ENCODE data around the gene COMT. TPM values are rescaled to one million over a fixed set of nuclear protein-coding genes. Genes with fewer than 3 reads are reported as not detected.

Gene COMT
- total and polyA plus RNA-seq, 9 of the 15 experiments (the other 6 are each of a cell fraction or from before 2014, with no cell fraction given) = 12.5 to 351 (median 155) TPM

DNA sequence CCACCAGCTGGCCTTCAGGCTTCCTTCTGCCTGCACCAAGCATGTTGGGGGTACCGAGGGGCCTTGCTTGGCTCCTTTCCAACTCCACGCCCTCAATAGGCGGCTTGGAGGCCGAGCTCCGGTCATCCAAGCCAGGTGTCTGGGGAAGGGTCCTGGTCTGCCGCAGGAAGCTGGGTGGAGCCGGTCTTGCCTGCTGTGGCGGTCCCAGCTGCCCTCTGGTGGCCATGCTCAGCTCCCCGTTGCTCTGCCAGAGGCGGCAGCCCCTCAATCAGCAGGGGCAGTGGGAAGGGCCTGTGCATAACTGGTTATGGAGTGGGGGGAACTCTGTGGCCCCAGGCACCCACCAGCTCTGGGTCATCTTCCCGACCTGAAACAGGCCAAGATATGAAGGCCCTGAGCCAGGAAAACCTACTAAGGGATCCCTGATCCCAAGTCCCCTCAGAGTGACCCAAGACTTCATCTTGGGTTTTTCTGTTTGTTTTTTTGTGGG lies 71.9 kb downstream of the COMT start (continued):
- TF ChIP-seq SMAD1 (IDR thresholded peaks at IDR 0.05; ENCODE audit: low read depth, low read length, partially characterized antibody) (peak; percentile 63), E2F3 (CRISPR knock-in tag; IDR thresholded peaks at IDR 0.05) (peak; percentile 57; the same call in 1 of the 2 replicates), TBL1XR1 (IDR thresholded peaks at IDR 0.05; ENCODE audit: low read length in 2 of 2) (0 out of 4 replicates have a peak, but pooled peaks have one; percentile 42 to 75), GTF2E2 (tag; IDR thresholded peaks at IDR 0.05) (no peak)

DNA sequence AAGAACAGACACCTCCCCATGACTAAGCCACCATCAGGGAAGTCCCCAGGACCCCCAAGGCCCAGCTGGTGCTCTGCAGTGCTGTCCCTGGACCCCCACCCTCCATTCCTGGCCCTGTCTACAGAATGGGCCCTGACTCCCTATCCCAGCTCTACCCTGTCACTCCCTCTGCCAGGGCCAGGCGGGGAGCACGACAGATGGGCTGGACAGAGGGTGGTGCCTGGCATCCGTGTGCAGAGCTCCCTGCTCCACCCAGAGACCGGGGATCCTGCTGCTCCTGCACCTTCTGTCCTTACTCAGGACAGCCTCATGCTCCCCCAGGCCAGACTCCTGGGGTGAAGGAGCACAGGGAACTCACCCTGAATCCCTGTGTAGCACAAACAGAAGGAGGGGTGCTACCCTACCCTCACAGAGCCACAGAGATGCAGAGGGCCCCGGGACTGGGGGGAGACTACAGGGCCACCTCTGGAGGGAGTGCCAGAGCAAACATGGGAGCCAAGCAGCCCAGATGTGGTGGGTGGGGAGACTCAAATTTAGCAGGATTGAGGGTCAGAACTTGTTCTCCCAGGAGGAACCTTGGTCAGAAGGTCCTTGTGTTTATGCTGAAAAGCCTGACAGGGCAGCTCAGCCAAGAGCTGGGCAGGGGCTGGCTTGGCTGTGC lies 73.1 kb downstream of the COMT start:
- Histone ChIP-seq H3K79me2 (ENCODE audit: control insufficient read depth, insufficient read depth, low read length) (peaks cover 43% of the 10 kb centered on the region), H3K4me3 (no peak overlapping the region), H3K27ac (ENCODE audit: extremely low read depth, low read depth, low read length) (no peak overlapping the region), H3K9ac (ENCODE audit: insufficient read depth in 1 of 2, low read depth in 2 of 2, low read length in 2 of 2) (peak overlapping the region in 1 of 2 experiments; percentile 87; a peak in 2 of 4 replicates), H3K9me3 (replicated peaks; ENCODE audit: control insufficient read depth, insufficient read depth, low read depth, low read length) (no peaks in the 10 kb centered on the region), H3K36me3 (ENCODE audit: control insufficient read depth, insufficient read depth, low read length) (peaks cover 13% of the 10 kb centered on the region; the same call in 2 of the 3 replicates), H3K4me2 (ENCODE audit: insufficient read depth, low read length) (peak overlapping the region; percentile 85; the same call in 1 of the 2 replicates), H2AFZ (ENCODE audit: low read depth, low read length) (no peak overlapping the region), H3K27me3 (ENCODE audit: control insufficient read depth in 2 of 2, insufficient read depth in 2 of 2, low read length in 2 of 2) (peaks cover 0 to 8% of the 10 kb centered on the region in 2 experiments; a peak in 2 of 5 replicates), H3K9me1 (ENCODE audit: control insufficient read depth, insufficient read depth, low read length) (peaks cover 29% of the 10 kb centered on the region), H3K4me1 (replicated peaks in 1 of 2; ENCODE audit: control insufficient read depth in 2 of 2, insufficient read depth in 2 of 2, low read length in 2 of 2) (peaks cover 52 to 78% of the 10 kb centered on the region in 2 experiments), H4K20me1 (replicated peaks; ENCODE audit: control insufficient read depth, insufficient read depth, low read length) (peaks cover 6% of the 10 kb centered on the region; the same call in 1 of the 2 replicates)
- no TSS peak for BruUV-seq (replicated peaks)
- FAIRE-seq (no peak), ATAC-seq (no peak), DNase-seq (ENCODE audit: extremely low read depth in 1 of 4, low spot score in 3 of 4) (no peak)
- POLR2A ChIA-PET = interaction anchor here (0.5 to 10.0 kb wide), 18 partner anchors 7 to 214 kb away, joined by 3 to 120 read pairs (median 4); partner anchors contain the start of gene TANGO2
- WGBS (ENCODE audit: insufficient coverage, low coverage, missing lambda C conversion rate) = 79% methylated on average over 5 of the region's 5 CpGs
- CTCF ChIA-PET (ENCODE audit: low intra/inter-chr PET ratio) = interaction anchor here (0.9 to 5.7 kb wide), 2 partner anchors 44 to 115 kb away, joined by 3 to 109 read pairs; no protein-coding TSS in a partner anchor
- intact Hi-C loops (cut with micrococcal nuclease) = no loop called here
- in situ Hi-C loops (cut with MboI) = loop anchor here (5.0 kb wide), 1 partner anchor 42 kb away; no protein-coding TSS in a partner anchor
- no peak for TF ChIP-seq CBFA2T2 (conservative IDR thresholded peaks at IDR 0.05)
- no peak for TF ChIP-seq TEAD2 (tag; IDR thresholded peaks at IDR 0.05)
- TF ChIP-seq RAD21 (CRISPR knock-in tag; conservative IDR thresholded peaks at IDR 0.05 in 1 of 2, IDR thresholded peaks at IDR 0.05 in 1 of 2) = peak in 1 of 2 experiments; percentile 23; a peak in 1 of 4 replicates
- TF ChIP-seq, protein P1, sequence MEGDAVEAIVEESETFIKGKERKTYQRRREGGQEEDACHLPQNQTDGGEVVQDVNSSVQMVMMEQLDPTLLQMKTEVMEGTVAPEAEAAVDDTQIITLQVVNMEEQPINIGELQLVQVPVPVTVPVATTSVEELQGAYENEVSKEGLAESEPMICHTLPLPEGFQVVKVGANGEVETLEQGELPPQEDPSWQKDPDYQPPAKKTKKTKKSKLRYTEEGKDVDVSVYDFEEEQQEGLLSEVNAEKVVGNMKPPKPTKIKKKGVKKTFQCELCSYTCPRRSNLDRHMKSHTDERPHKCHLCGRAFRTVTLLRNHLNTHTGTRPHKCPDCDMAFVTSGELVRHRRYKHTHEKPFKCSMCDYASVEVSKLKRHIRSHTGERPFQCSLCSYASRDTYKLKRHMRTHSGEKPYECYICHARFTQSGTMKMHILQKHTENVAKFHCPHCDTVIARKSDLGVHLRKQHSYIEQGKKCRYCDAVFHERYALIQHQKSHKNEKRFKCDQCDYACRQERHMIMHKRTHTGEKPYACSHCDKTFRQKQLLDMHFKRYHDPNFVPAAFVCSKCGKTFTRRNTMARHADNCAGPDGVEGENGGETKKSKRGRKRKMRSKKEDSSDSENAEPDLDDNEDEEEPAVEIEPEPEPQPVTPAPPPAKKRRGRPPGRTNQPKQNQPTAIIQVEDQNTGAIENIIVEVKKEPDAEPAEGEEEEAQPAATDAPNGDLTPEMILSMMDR (IDR thresholded peaks at IDR 0.05 in 2 of 3, conservative IDR thresholded peaks at IDR 0.05 in 1 of 3; ENCODE audit: insufficient read depth in 2 of 3, low read depth in 1 of 3, low read length in 3 of 3) = peak; percentile 43 to 63 (median 61)
- no peak for TF ChIP-seq BHLHE40 (IDR thresholded peaks at IDR 0.05; ENCODE audit: low read length)
- no peak for TF ChIP-seq ZNF445 (CRISPR knock-in tag; IDR thresholded peaks at IDR 0.05; ENCODE audit: low read depth)
- TF ChIP-seq ESRRB (CRISPR knock-in tag; IDR thresholded peaks at IDR 0.05; ENCODE audit: borderline replicate concordance) = no peak
- TF ChIP-seq, protein P2, sequence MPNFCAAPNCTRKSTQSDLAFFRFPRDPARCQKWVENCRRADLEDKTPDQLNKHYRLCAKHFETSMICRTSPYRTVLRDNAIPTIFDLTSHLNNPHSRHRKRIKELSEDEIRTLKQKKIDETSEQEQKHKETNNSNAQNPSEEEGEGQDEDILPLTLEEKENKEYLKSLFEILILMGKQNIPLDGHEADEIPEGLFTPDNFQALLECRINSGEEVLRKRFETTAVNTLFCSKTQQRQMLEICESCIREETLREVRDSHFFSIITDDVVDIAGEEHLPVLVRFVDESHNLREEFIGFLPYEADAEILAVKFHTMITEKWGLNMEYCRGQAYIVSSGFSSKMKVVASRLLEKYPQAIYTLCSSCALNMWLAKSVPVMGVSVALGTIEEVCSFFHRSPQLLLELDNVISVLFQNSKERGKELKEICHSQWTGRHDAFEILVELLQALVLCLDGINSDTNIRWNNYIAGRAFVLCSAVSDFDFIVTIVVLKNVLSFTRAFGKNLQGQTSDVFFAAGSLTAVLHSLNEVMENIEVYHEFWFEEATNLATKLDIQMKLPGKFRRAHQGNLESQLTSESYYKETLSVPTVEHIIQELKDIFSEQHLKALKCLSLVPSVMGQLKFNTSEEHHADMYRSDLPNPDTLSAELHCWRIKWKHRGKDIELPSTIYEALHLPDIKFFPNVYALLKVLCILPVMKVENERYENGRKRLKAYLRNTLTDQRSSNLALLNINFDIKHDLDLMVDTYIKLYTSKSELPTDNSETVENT (CRISPR knock-in tag; IDR thresholded peaks at IDR 0.05) = peak; percentile 26; the same call in 1 of the 2 replicates
- TF ChIP-seq MAFK (IDR thresholded peaks at IDR 0.05; ENCODE audit: low read length) = no peak
